Psoas muscle (tissue), 8 donors: ENCODE data around the gene GLT6D1. TPM values are rescaled to one million over a fixed set of nuclear protein-coding genes. Genes with fewer than 3 reads are reported as not detected.

ENCODE experiments used
- ATAC-seq, 4 donors: fragments of 200-7000 bp; cut with Tn5 transposase; one replicate each; pipeline ENCODE4 v1.9.1; 2020; ENCODE audit warnings: moderate library complexity in 3 of 4, mild to moderate bottlenecking in 2 of 4
- DNase-seq, 2 donors: peaks; one replicate each; pipeline ENCODE4 v3.0.0-alpha.2; 2020
- H3K27ac ChIP-seq: fragments of 200-600 bp; one replicate; pipeline ENCODE4 v1.8.0; 2022
- H3K27me3 ChIP-seq, 3 donors: fragments of 200-600 bp in 1 of 3; one replicate each; pipeline versions ENCODE4 v1.6.1 to v1.8.0; 2013 to 2022; ENCODE audit warnings: low read length in 2 of 3, mild to moderate bottlenecking in 2 of 3, moderate library complexity in 1 of 3; ENCODE audit not compliant: insufficient read depth in 3 of 3
- H3K36me3 ChIP-seq, 2 donors: fragments of 200-600 bp in 1 of 2; one replicate each; pipeline versions ENCODE4 v1.6.1 to v1.8.0; 2013 to 2022; ENCODE audit warnings: low read depth in 1 of 2, mild to moderate bottlenecking in 1 of 2, moderate library complexity in 1 of 2; ENCODE audit not compliant: insufficient read depth in 1 of 2
- H3K4me1 ChIP-seq: fragments of 200-600 bp; one replicate; pipeline ENCODE4 v1.8.0; 2022
- H3K4me3 ChIP-seq: fragments of 200-600 bp; one replicate; pipeline ENCODE4 v1.8.0; 2022; ENCODE audit warnings: mild to moderate bottlenecking
- H3K9me3 ChIP-seq: fragments of 200-600 bp; one replicate; pipeline ENCODE4 v1.8.0; 2022
- CTCF ChIP-seq: fragments of 200-600 bp; IDR thresholded peaks from one replicate; pipeline ENCODE4 v1.8.0; 2022; ENCODE audit warnings: antibody characterized with exemption
- WGBS, 3 donors: extraction: QIAGEN DNeasy Blood & Tissue Kit; methylation state at CpG; one replicate each; pipeline versions ENCODE4 v1.1.6 to v1.1.7; 2013; 5-methylcytosine and 5-hydroxymethylcytosine counted together
- intact Hi-C, 2 donors: fragments of 100-400 bp; cut with DNase I; formaldehyde crosslinking; loops; one replicate each; pipeline versions ENCODE4 v1.11.0 to v1.14.2; 2022
- polyA plus RNA-seq, 3 donors: library from polyadenylated mRNA; stranded (reverse); fragments of 200-250 nt; gene quantifications; one replicate each; pipeline ENCODE4 v1.2.3, GENCODE V29; 2013
- total RNA-seq, 4 donors: library from RNA; stranded (reverse); fragmentation: NEBNext Ultra II Directional in 2 of 4; extraction: Animal tissue kit (Norgen Biotek cat#: 25700) in 2 of 4; gene quantifications; one replicate each; pipeline versions ENCODE4 v1.2.1 to v1.2.4, GENCODE V29; 2021 to 2023
- donor health status: healthy with polysubstance abuse.
- donor health status: DM: no; HTN: no; CAD: no; lungs with moderate emphysema.
- donor health status: Bipolar disorder and iron deficiency.
- donor health status: healthy.
- donor health status: DM: yes; HTN: yes; CAD: no.
- donor health status: DM: no; HTN: no; CAD: no.
- donor health status: DM: no; HTN: no; CAD: no.
- donor health status: DM: yes; HTN: yes; CAD: no.

The GLT6D1 gene
- total and polyA plus RNA-seq, 7 donors: not detected

GRCh38 chr9:135605238-135605781, 34.0 kb downstream of the GLT6D1 start:
- intact Hi-C loops: loop anchor here (10.0 kb wide), 2 partner anchors 519 to 679 kb away; no protein-coding TSS in a partner anchor
- H3K27ac ChIP-seq: no peak overlapping the region
- no peak for TF ChIP-seq CTCF
- H3K9me3 ChIP-seq: no peaks in the 10 kb centered on the region
- no peaks in the 10 kb centered on the region for H3K4me1 ChIP-seq
- H3K4me3 ChIP-seq: no peak overlapping the region
- peaks cover 0 to 24% (median 0%) of the 10 kb centered on the region in 3 donors for H3K27me3 ChIP-seq
- WGBS, 3 donors: 33 to 38% (median 38%) methylated on average over 14 of the region's 14 CpGs
- DNase-seq (peak in 1 of 2 donors; percentile 42), ATAC-seq (no peak)
- H3K36me3 ChIP-seq: no peaks in the 10 kb centered on the region

GRCh38 chr9:135604437-135605237, 34.7 kb downstream of the GLT6D1 start:
- no peaks in the 10 kb centered on the region for H3K9me3 ChIP-seq
- TF ChIP-seq CTCF: no peak
- no peaks in the 10 kb centered on the region for H3K4me1 ChIP-seq
- H3K36me3 ChIP-seq: no peaks in the 10 kb centered on the region
- ATAC-seq: no peak
- no peak overlapping the region for H3K4me3 ChIP-seq
- no peak for DNase-seq
- H3K27ac ChIP-seq: no peak overlapping the region
- WGBS, 3 donors: 67 to 80% (median 70%) methylated on average over 30 to 31 of the region's 31 CpGs
- intact Hi-C loops: loop anchor here (5.0 to 10.0 kb wide), 3 partner anchors 520 to 680 kb away; no protein-coding TSS in a partner anchor
- H3K27me3 ChIP-seq: peaks cover 0 to 31% (median 0%) of the 10 kb centered on the region in 3 donors

- H3K9me3 ChIP-seq: no peaks in the 10 kb centered on the region
- TF ChIP-seq CTCF: peak; percentile 63
- H3K4me3 ChIP-seq: no peak overlapping the region
- intact Hi-C loops: loop anchor here (5.0 to 10.0 kb wide), 3 partner anchors 522 to 682 kb away; no protein-coding TSS in a partner anchor
- H3K27me3 ChIP-seq: peaks cover 0 to 36% (median 0%) of the 10 kb centered on the region in 3 donors
- no peaks in the 10 kb centered on the region for H3K4me1 ChIP-seq
- no peak overlapping the region for H3K27ac ChIP-seq
- H3K36me3 ChIP-seq: no peaks in the 10 kb centered on the region
- 49 to 57% (median 54%) methylated on average over 24 of the region's 24 CpGs for WGBS, 3 donors
- peak in 1 of 2 donors; percentile 48 for DNase-seq
- peak in 2 of 4 donors; percentile 44 to 46 for ATAC-seq
Observed at GRCh38 chr9:135602789-135603481, 36.4 kb downstream of the GLT6D1 start.

GRCh38 chr9:135601988-135602387, 37.4 kb downstream of the GLT6D1 start:
- ATAC-seq: no peak
- peaks cover 0 to 45% (median 0%) of the 10 kb centered on the region in 3 donors for H3K27me3 ChIP-seq
- 80 to 85% (median 82%) methylated on average over 8 of the region's 8 CpGs for WGBS, 3 donors

More at GRCh38 chr9:135601988-135602387, 37.4 kb downstream of the GLT6D1 start:
- no peak overlapping the region for H3K27ac ChIP-seq
- intact Hi-C loops: loop anchor here (5.0 to 10.0 kb wide), 3 partner anchors 523 to 683 kb away; no protein-coding TSS in a partner anchor
- no peaks in the 10 kb centered on the region for H3K9me3 ChIP-seq
- no peaks in the 10 kb centered on the region for H3K4me1 ChIP-seq
- no peak for DNase-seq
- no peaks in the 10 kb centered on the region for H3K36me3 ChIP-seq
- H3K4me3 ChIP-seq: no peak overlapping the region
- no peak for TF ChIP-seq CTCF
